ENCODE results near the gene MGAT5B. TPM values are rescaled to one million over a fixed set of nuclear protein-coding genes. Genes with fewer than 3 reads are reported as not detected.

The MGAT5B gene
- total RNA-seq, 1 donor from 2014 or later, result 6.2 TPM

DNA sequence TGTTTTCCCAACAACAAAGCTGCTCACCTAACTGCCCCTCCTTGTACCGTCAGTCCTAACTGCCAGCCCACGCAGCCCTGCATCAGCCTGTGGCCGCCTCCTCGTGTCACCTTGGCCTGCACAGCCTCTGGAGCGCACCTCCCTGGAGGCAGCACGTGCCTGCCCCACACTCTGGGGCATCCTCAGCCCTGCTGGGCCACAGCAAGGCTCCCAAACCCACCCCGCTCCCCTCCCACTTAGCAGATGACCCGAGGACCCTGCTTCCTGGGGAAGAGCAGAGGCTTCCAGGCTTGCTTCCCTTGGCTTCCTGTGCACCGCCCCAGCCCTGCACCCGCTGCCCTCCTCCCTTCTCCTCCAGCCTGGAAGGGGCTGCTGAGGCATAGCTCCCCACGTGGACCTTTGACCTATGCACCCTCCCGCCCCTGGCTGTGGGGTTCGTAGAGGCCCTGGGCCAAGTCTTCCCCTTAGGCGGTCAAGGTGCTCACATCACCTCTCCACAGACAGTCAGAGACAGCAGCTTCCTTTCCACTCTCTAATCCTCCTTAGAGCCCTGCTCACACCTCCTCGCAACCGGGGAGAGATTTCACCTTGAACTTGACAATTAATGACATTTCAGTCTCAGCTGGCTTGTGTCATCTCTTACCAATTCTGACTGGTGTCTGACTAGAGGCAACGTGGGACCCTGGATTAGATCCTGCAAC lies 115.0 kb downstream of the MGAT5B start:
- Mint-ChIP-seq H3K4me3 (ENCODE audit: unreplicated experiment) (no peak overlapping the region), H3K4me1 (ENCODE audit: unreplicated experiment) (peaks cover 5% of the 10 kb centered on the region), H3K27me3 (ENCODE audit: unreplicated experiment) (peaks cover 4% of the 10 kb centered on the region), H3K27ac (ENCODE audit: unreplicated experiment) (no peak overlapping the region), H3K36me3 (ENCODE audit: low read depth, unreplicated experiment) (peaks cover 2% of the 10 kb centered on the region), H3K9me3 (ENCODE audit: unreplicated experiment) (peaks cover 2% of the 10 kb centered on the region)
- DNase-seq (ENCODE audit: low spot score), result peak; percentile 18
- TF ChIP-seq CTCF (IDR thresholded peaks at IDR 0.05; ENCODE audit: unreplicated experiment), result no peak

DNA sequence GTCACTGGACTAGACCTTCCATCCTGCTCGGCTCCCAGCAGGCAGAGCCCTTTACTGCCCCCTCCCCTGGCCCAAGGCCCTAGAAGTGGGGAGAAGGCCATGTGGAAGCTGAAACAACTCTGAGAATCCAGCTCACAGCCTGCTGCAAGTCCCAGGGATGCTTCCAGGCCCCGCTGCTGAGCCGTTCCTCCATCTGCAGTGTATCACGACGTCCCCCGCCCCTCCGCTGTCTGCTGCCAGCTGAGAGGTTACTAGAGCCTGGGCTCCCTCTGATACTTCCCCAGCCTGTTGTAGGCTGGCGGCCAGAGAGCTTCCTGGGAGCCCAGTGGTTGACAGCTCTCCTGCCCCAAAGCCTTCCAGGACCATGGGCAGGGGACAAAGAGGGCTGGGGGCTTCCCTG lies 118.2 kb downstream of the MGAT5B start:
- no peak overlapping the region for H3K27ac Mint-ChIP-seq (ENCODE audit: unreplicated experiment)
- H3K9me3 Mint-ChIP-seq (ENCODE audit: unreplicated experiment), result no peaks in the 10 kb centered on the region
- H3K27me3 Mint-ChIP-seq (ENCODE audit: unreplicated experiment), result peaks cover 1% of the 10 kb centered on the region
- H3K36me3 Mint-ChIP-seq (ENCODE audit: low read depth, unreplicated experiment), result no peaks in the 10 kb centered on the region
- no peak overlapping the region for H3K4me3 Mint-ChIP-seq (ENCODE audit: unreplicated experiment)
- no peak for DNase-seq (ENCODE audit: low spot score)
- H3K4me1 Mint-ChIP-seq (ENCODE audit: unreplicated experiment), result peaks cover 5% of the 10 kb centered on the region
- no peak for TF ChIP-seq CTCF (IDR thresholded peaks at IDR 0.05; ENCODE audit: unreplicated experiment)

- peaks cover 1% of the 10 kb centered on the region for H3K27me3 Mint-ChIP-seq (ENCODE audit: unreplicated experiment)
- no peak for DNase-seq (ENCODE audit: low spot score)
- no peak overlapping the region for H3K4me3 Mint-ChIP-seq (ENCODE audit: unreplicated experiment)
- H3K27ac Mint-ChIP-seq (ENCODE audit: unreplicated experiment), result no peak overlapping the region
- H3K9me3 Mint-ChIP-seq (ENCODE audit: unreplicated experiment), result no peaks in the 10 kb centered on the region
- H3K36me3 Mint-ChIP-seq (ENCODE audit: low read depth, unreplicated experiment), result no peaks in the 10 kb centered on the region
- TF ChIP-seq CTCF (IDR thresholded peaks at IDR 0.05; ENCODE audit: unreplicated experiment), result no peak
- peaks cover 5% of the 10 kb centered on the region for H3K4me1 Mint-ChIP-seq (ENCODE audit: unreplicated experiment)
Measured at GRCh38 chr17:76987486-76988093, 119.4 kb downstream of the MGAT5B start.

GRCh38 chr17:76988796-76989195 lies 120.6 kb downstream of the MGAT5B start:
- H3K4me1 Mint-ChIP-seq (ENCODE audit: unreplicated experiment), result no peaks in the 10 kb centered on the region
- no peak overlapping the region for H3K27ac Mint-ChIP-seq (ENCODE audit: unreplicated experiment)
- DNase-seq (ENCODE audit: low spot score), result no peak
- no peak overlapping the region for H3K4me3 Mint-ChIP-seq (ENCODE audit: unreplicated experiment)
- no peaks in the 10 kb centered on the region for H3K9me3 Mint-ChIP-seq (ENCODE audit: unreplicated experiment)
- peaks cover 1% of the 10 kb centered on the region for H3K27me3 Mint-ChIP-seq (ENCODE audit: unreplicated experiment)
- no peak for TF ChIP-seq CTCF (IDR thresholded peaks at IDR 0.05; ENCODE audit: unreplicated experiment)
- H3K36me3 Mint-ChIP-seq (ENCODE audit: low read depth, unreplicated experiment), result no peaks in the 10 kb centered on the region

GRCh38 chr17:76989519-76989918 lies 121.3 kb downstream of the MGAT5B start:
- Mint-ChIP-seq H3K4me1 (ENCODE audit: unreplicated experiment) (peaks cover 7% of the 10 kb centered on the region), H3K27me3 (ENCODE audit: unreplicated experiment) (peaks cover 1% of the 10 kb centered on the region), H3K36me3 (ENCODE audit: low read depth, unreplicated experiment) (no peaks in the 10 kb centered on the region), H3K27ac (ENCODE audit: unreplicated experiment) (no peak overlapping the region), H3K4me3 (ENCODE audit: unreplicated experiment) (no peak overlapping the region), H3K9me3 (ENCODE audit: unreplicated experiment) (no peaks in the 10 kb centered on the region)
- DNase-seq (ENCODE audit: low spot score), result no peak
- TF ChIP-seq CTCF (IDR thresholded peaks at IDR 0.05; ENCODE audit: unreplicated experiment), result no peak
